ENCODE measurements around the gene DHRS12. TPM values are rescaled to one million over a fixed set of nuclear protein-coding genes. Genes with fewer than 3 reads are reported as not detected.

DHRS12 gene
- total and polyA plus RNA-seq, 12 donors, result 4.3 to 33.9 (median 11.6) TPM

GRCh38 chr13:51805925-51806324 lies 2.0 kb upstream of the DHRS12 start:
- peak overlapping the region in 1 of 5 donors; percentile 99 for H3K27ac ChIP-seq
- intact Hi-C loops (cut with DNase I), result no loop called here
- WGBS, 4 donors, result 92 to 100% (median 99%) methylated on average over 2 of the region's 2 CpGs
- H3K9me3 ChIP-seq (replicated peaks in 1 of 3), result no peaks in the 10 kb centered on the region
- peaks cover 18 to 31% of the 10 kb centered on the region in 2 donors for H3K4me1 ChIP-seq (replicated peaks in 1 of 2)
- no peaks in the 10 kb centered on the region for H3K36me3 ChIP-seq (replicated peaks in 1 of 2)
- DNase-seq, result no peak
- TF ChIP-seq, protein P1, sequence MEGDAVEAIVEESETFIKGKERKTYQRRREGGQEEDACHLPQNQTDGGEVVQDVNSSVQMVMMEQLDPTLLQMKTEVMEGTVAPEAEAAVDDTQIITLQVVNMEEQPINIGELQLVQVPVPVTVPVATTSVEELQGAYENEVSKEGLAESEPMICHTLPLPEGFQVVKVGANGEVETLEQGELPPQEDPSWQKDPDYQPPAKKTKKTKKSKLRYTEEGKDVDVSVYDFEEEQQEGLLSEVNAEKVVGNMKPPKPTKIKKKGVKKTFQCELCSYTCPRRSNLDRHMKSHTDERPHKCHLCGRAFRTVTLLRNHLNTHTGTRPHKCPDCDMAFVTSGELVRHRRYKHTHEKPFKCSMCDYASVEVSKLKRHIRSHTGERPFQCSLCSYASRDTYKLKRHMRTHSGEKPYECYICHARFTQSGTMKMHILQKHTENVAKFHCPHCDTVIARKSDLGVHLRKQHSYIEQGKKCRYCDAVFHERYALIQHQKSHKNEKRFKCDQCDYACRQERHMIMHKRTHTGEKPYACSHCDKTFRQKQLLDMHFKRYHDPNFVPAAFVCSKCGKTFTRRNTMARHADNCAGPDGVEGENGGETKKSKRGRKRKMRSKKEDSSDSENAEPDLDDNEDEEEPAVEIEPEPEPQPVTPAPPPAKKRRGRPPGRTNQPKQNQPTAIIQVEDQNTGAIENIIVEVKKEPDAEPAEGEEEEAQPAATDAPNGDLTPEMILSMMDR (IDR thresholded peaks at IDR 0.05), result no peak
- H3K27me3 ChIP-seq, result no peaks in the 10 kb centered on the region
- H3K4me3 ChIP-seq, result no peak overlapping the region

- TF ChIP-seq, protein P1 (IDR thresholded peaks at IDR 0.05), result no peak
- no peak for TF ChIP-seq POLR2A (IDR thresholded peaks at IDR 0.05)
Measured at GRCh38 chr13:51805313-51805712, 1.4 kb upstream of the DHRS12 start.

GRCh38 chr13:51804295-51805172 lies 571 bp upstream of the DHRS12 start:
- peak in 4 of 7 donors; percentile 38 to 75 (median 50) for DNase-seq
- Histone ChIP-seq H3K4me3 (peak overlapping the region; percentile 46 to 83 (median 67)), H3K4me1 (replicated peaks in 1 of 2) (peaks cover 18 to 31% of the 10 kb centered on the region in 2 donors), H3K27ac (peak overlapping the region; percentile 86 to 99 (median 96)), H3K27me3 (no peaks in the 10 kb centered on the region), H3K36me3 (replicated peaks in 1 of 2) (no peaks in the 10 kb centered on the region), H3K9me3 (replicated peaks in 1 of 3) (no peaks in the 10 kb centered on the region)
- TF ChIP-seq, protein P1 (IDR thresholded peaks at IDR 0.05), result peak in 1 of 6 experiments; percentile 2
- no peak for TF ChIP-seq POLR2A (IDR thresholded peaks at IDR 0.05)
- 27 to 37% (median 30%) methylated on average over 23 to 31 of the region's 31 CpGs for WGBS, 4 donors
- intact Hi-C loops (cut with DNase I), result no loop called here

More at GRCh38 chr13:51805313-51805712, 1.4 kb upstream of the DHRS12 start:
- Histone ChIP-seq H3K4me1 (replicated peaks in 1 of 2) (peaks cover 18 to 31% of the 10 kb centered on the region in 2 donors), H3K36me3 (replicated peaks in 1 of 2) (no peaks in the 10 kb centered on the region), H3K9me3 (replicated peaks in 1 of 3) (no peaks in the 10 kb centered on the region), H3K27ac (peak overlapping the region in 3 of 5 donors; percentile 96 to 99 (median 99)), H3K4me3 (no peak overlapping the region), H3K27me3 (no peaks in the 10 kb centered on the region)
- intact Hi-C loops (cut with DNase I), result no loop called here
- DNase-seq, result no peak
- 88 to 94% (median 92%) methylated on average over 4 of the region's 4 CpGs for WGBS, 4 donors

GRCh38 chr13:51802631-51803418 lies 1.1 kb downstream of the DHRS12 start:
- peaks cover 18 to 31% of the 10 kb centered on the region in 2 donors for H3K4me1 ChIP-seq (replicated peaks in 1 of 2)

More at GRCh38 chr13:51802631-51803418, 1.1 kb downstream of the DHRS12 start:
- Histone ChIP-seq H3K27me3 (no peaks in the 10 kb centered on the region), H3K9me3 (replicated peaks in 1 of 3) (no peaks in the 10 kb centered on the region), H3K36me3 (replicated peaks in 1 of 2) (no peaks in the 10 kb centered on the region), H3K4me3 (peak overlapping the region in 2 of 4 donors; percentile 55 to 83), H3K27ac (peak overlapping the region; percentile 86 to 99 (median 96))
- peak in 1 of 7 donors; percentile 19 for DNase-seq
- WGBS, 4 donors, result 57 to 64% (median 62%) methylated on average over 8 to 9 of the region's 9 CpGs
- intact Hi-C loops (cut with DNase I), result no loop called here
- TF ChIP-seq POLR2A (IDR thresholded peaks at IDR 0.05), result no peak
- TF ChIP-seq, protein P1 (IDR thresholded peaks at IDR 0.05), result no peak

All from adrenal gland (tissue), 12 donors.